ENCODE measurements around the gene FAM186B. TPM values are rescaled to one million over a fixed set of nuclear protein-coding genes. Genes with fewer than 3 reads are reported as not detected.
"Not testable (repeated sequence)": the region's sequence is repeated elsewhere in the genome, so short reads cannot be mapped to it uniquely, and the experiment has no call there.

The FAM186B gene
- polyA plus RNA-seq, 1 donor: 2.7 TPM

- no peak for DNase-seq
Measured at GRCh38 chr12:49635656-49636055, 30.2 kb upstream of the FAM186B start.

GRCh38 chr12:49635036-49635435, 29.6 kb upstream of the FAM186B start:
- DNase-seq: no peak

DNA sequence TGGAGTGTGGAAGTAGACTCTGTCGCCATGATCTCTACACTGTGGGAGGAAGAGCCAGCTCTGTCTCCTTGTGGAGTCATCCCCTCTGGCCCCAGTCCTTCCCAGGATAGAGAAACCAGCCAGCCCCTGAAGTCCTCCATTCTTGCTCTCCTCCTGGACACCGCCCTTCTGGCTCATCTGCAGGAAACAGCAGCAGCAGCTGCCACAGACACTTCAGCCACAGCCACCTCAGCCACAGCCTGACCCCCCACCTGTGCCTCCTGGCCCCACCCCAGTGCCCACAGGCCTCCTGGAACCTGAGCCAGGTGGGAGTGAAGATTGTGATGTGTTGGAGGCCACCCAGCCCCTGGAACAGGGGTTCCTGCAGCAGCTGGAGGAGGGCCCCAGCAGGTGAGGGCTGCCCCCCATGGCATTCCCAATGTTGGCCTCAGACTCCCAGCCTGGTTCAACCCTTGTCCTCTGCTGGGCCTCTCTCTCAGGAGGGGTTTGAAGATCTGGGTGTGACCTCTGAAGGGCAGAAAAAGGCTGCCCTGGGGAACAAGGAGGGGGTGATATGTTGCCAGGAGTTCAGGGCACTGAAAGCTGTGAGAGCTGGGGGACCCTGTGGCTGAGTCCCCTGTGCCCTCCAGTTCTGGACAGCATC, 28.4 kb upstream of the FAM186B start:
- no peak for DNase-seq

DNA sequence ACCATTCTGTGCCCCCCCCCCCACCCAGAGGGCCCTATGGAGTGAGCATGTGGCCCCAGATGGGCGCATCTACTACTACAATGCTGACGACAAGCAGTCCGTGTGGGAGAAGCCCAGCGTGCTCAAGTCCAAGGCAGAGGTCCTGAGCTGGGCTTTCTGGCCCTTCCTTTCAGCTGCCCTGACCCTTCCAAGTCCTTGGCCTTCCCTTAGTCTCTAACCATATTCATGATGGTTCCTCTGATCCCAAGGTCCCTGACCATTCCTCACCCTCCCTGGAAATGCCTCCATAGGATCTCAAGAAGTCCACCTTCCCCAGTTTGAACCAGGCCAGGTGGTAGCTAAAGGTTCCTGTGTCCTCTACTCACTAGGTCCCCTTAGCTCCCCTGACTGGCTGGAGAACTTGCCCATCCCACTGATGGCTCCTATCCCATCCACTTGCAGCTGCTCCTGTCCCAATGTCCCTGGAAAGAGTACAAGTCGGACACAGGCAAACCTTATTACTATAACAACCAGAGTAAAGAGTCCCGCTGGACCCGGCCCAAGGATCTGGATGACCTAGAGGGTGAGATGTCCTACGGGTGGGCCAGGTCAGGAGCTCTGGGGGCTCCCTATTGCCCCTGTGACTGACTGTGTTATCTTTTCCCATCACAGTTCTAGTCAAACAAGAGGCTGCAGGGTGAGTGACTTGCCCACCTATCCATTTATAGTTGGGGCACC, 27.7 kb upstream of the FAM186B start:
- no peak for DNase-seq

DNA sequence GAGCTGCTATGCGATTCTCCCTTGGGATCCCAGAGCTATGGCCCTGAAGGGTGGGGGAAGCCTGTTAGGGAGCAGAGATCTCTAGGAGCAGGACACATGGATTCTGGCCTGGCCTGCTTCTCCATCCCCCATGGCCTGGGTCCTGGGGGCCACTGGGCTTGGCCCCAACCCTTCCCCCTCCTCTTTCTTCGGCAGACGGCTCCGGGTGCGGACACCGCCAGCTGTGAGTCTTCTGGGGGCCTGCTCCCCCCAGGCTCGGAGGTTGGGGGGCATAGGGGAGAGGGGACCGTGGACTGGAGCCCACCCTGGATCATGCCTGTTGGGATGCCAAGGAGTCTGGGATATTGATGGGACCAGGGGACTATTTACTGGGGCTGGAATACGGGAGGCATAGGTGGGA, 27.0 kb upstream of the FAM186B start:
- DNase-seq: no peak

- DNase-seq: no peak
Measured at GRCh38 chr12:49631336-49631907, 26.0 kb upstream of the FAM186B start.

GRCh38 chr12:49627752-49628360, 22.4 kb upstream of the FAM186B start:
- DNase-seq: no peak

GRCh38 chr12:49626836-49627235, 21.4 kb upstream of the FAM186B start:
- DNase-seq: no peak

DNA sequence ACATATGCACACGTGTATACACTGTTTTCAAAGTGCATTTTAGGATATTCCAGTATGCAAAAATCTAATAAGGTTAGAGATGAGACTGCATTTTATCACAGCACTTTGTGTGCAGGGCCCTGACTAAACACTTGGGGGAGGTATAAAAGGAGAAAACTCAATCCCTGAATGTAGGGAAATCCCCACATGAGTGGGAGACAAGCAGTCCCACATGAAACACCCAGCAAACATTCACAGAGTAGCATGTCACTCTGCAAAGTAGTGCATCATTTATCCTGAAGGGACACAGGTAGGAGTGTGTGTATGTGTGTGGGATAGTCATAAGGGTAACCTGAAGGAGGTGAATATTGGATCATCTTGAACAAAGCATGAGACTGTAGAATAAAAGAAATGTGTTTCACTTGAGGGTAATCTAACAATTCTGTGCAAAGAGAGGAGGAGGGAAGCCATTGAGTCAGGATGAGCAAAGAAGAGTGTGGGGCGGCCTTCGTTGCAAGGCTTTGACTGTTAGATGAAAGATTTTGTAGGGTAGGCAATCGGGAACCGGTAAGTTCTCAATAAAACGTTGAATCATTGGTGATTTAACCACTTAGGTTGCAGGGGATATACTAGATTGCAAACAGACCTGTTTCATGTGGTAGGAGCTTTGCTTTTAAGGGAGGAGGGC, 20.9 kb upstream of the FAM186B start:
- no peak for DNase-seq

GRCh38 chr12:49624921-49625577, 19.6 kb upstream of the FAM186B start:
- DNase-seq: no peak

DNA sequence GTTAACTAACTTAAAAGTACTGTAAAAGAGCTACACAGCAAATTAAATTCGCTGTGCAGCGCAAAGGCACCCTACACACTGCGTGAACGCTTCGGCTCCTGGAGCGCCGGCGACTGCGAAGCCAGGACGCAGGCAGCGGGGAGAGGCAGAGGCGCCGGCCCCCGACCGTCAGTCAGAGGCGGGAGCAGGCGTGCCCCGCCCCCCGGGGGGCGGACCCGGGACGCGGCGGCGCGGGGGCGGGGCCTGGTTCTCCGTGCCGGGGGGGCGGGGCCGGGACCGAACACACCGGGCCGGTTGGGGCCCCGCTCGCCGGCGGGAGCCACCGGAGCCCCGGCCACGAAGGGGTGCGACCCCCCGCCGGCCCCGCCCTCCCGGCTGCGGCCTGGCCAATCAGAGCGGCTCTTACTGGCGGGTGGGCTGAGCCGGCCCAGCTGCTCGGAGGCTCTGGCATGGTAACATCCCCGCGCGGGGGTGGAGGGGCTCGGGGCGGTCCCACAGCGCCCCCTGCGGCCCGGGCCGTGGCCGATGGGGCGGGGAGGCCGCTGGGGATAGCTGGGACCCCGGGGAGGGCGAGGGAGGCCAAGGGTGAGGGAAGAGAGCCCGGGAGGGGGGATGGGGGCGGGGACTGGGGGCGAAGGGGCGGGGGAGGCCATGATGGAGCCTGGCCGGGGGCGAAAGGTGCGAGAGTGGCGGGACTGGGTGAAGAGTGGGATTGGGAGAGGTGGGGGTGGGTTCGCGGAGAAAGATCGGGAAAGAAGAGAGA, 17.9 kb upstream of the FAM186B start, which contains the start of gene PRPF40B:
TSS of gene PRPF40B (plus strand) at position 420 of the 763 bp plus-strand sequence. CDS start at position 450, 30 bp downstream.
- DNase-seq: peak; percentile 86

DNA sequence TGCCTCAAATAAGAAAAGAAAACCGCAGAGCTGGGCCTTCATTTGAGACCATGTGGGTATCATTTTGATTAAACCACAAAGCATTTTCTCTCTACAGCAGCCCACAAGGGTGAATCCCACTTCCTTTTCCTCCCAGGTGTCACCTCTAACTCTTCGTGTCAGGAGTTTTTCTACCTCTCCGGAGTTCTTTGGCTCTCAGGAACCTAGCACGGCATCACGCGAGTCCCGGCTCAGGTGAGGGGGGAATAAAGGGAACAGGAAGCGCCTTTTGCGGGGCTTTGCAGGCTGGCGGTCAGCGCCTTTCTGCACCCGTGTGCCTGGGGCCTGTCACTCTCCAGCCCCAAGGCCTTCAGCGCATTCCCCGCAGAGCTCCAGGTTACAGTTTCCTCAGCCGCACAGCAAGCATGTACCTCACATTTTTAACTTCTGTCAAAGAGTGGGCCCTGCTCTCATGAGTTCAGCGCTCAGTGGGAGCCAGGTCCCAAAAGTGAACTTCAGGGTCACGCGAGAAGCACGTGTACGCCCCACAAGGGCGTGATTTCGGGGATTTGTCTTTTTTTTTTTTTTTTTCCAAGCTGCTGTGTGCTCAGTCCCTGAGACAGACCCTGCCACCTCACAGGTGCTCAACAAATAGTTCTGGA, 17.2 kb upstream of the FAM186B start:
- DNase-seq: no peak

- no peak for DNase-seq
Measured at GRCh38 chr12:49621651-49622500, 16.4 kb upstream of the FAM186B start.

DNA sequence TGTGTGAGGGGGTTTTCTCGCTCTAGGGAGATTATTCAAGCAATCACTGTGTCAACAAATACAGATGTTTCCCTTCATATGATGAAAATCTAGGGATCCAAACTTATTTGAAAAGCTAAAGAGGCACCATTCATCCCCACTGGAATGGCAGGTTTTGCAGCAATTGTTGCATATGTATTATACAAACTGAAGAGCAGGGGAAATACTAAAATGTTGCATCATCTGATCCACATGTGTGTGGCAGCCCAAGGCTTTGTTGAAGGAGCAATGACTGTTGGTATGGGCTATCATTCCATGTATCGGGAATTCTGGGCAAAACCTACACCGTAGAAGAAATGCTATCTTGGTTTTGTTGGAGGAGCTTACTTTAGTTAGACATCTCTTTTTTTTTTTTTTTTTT, 13.8 kb upstream of the FAM186B start:
- no peak for DNase-seq

GRCh38 chr12:49618576-49618975, 13.1 kb upstream of the FAM186B start:
- no peak for DNase-seq

GRCh38 chr12:49616533-49617219, 11.2 kb upstream of the FAM186B start:
- no peak for DNase-seq

GRCh38 chr12:49615725-49616124, 10.3 kb upstream of the FAM186B start:
- no peak for DNase-seq

DNA sequence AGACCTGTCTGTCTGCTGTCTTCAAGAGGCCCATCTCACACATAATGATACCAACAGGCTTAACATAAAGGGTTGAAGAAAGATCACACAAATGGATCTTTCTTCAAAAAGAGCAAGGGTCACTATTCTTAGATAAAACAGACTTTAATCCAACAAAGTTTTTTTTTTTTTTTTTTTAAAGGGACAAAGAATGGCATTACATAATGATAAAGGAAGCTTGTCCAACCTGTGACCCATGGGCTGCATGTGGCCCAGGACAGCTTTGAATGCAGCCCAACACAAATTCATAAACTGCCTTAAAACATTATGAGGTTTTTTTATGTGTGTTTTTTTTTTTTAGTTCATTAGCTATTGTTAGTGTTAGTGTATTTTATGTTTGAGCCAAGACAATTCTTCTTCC, 6.8 kb upstream of the FAM186B start:
- no peak for DNase-seq

GRCh38 chr12:49610785-49611184, 5.3 kb upstream of the FAM186B start:
- not testable (repeated sequence) for DNase-seq

DNA sequence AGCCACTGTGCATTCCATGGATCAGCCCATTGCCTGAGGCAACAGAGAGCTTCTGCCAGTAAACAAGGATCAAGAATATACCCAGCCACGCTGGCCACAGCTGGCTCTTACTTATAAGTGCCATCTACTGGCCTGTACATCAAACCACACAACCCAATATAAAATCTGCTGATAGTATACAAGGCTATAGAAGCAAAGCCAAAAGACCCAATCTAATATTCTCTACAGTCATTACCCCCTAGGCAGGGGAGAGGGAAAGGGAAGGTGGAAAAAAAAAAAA, 4.4 kb upstream of the FAM186B start:
- DNase-seq: no peak
